ENCODE measurements around the gene LRRC32. TPM values are rescaled to one million over a fixed set of nuclear protein-coding genes. Genes with fewer than 3 reads are reported as not detected.

The LRRC32 gene
- total RNA-seq, 4 donors from 2014 or later = 18.7 to 222 (median 68.7) TPM

GRCh38 chr11:76680518-76681425, 10.2 kb upstream of the LRRC32 start:
- ATAC-seq (ENCODE audit: low FRiP score) (peak; percentile 52), DNase-seq (ENCODE audit: low spot score) (no peak)
- peak in 1 of 3 donors; percentile 74 for TF ChIP-seq CTCF (IDR thresholded peaks at IDR 0.05)

GRCh38 chr11:76678321-76678720, 7.8 kb upstream of the LRRC32 start:
- ATAC-seq (ENCODE audit: low FRiP score) (no peak), DNase-seq (ENCODE audit: low spot score) (no peak)
- TF ChIP-seq CTCF (IDR thresholded peaks at IDR 0.05) = no peak

- ATAC-seq (ENCODE audit: low FRiP score) (no peak), DNase-seq (ENCODE audit: low spot score) (no peak)
- no peak for TF ChIP-seq CTCF (IDR thresholded peaks at IDR 0.05)
Observed at GRCh38 chr11:76677458-76677765, 6.9 kb upstream of the LRRC32 start.

GRCh38 chr11:76676636-76677457, 6.3 kb upstream of the LRRC32 start:
- TF ChIP-seq CTCF (IDR thresholded peaks at IDR 0.05) = no peak

GRCh38 chr11:76674517-76675400, 4.2 kb upstream of the LRRC32 start:
- TF ChIP-seq CTCF (IDR thresholded peaks at IDR 0.05) = no peak
- ATAC-seq (ENCODE audit: low FRiP score) = no peak
- DNase-seq (ENCODE audit: low spot score) = no peak

More at GRCh38 chr11:76676636-76677457, 6.3 kb upstream of the LRRC32 start:
- DNase-seq (ENCODE audit: low spot score) (no peak), ATAC-seq (ENCODE audit: low FRiP score) (no peak)
